Type B pancreatic cell (in vitro differentiated cells): ENCODE measurements around the gene MRPL23. TPM values are rescaled to one million over a fixed set of nuclear protein-coding genes. Genes with fewer than 3 reads are reported as not detected.

Experiments used
- DNase-seq: peaks from one replicate; pipeline ENCODE4 v3.0.0; 2021; ENCODE audit warnings: mixed read lengths; ENCODE audit not compliant: unreplicated experiment; ENCODE audit errors: extremely low spot score
- H3K27ac Mint-ChIP-seq: 2 replicates; pipeline ENCODE4 v1.8.0; 2021; ENCODE audit warnings: mild to moderate bottlenecking, mixed read lengths
- H3K27me3 Mint-ChIP-seq: 2 replicates; pipeline ENCODE4 v1.8.0; 2021; ENCODE audit warnings: mixed read lengths
- H3K36me3 Mint-ChIP-seq: 2 replicates; pipeline ENCODE4 v1.8.0; 2021; ENCODE audit warnings: mixed read lengths
- H3K4me1 Mint-ChIP-seq: one replicate; pipeline ENCODE4 v1.8.0; 2021; ENCODE audit warnings: mixed read lengths; ENCODE audit not compliant: unreplicated experiment
- H3K4me3 Mint-ChIP-seq: 2 replicates; pipeline ENCODE4 v1.8.0; 2021; ENCODE audit warnings: mild to moderate bottlenecking, mixed read lengths
- H3K9me3 Mint-ChIP-seq: 2 replicates; pipeline ENCODE4 v1.8.0; 2021; ENCODE audit warnings: mixed read lengths
- CTCF ChIP-seq: fragments of 200-600 bp; sonication (generic); conservative IDR thresholded peaks from 2 replicates; pipeline ENCODE4 v1.5.0; 2021; ENCODE audit warnings: antibody characterized with exemption, mild to moderate bottlenecking
- total RNA-seq: library from RNA; stranded (reverse); gene quantifications from 2 replicates; pipeline ENCODE4 v1.2.1, GENCODE V29; 2021; ENCODE audit warnings: low replicate concordance

MRPL23 gene
- total RNA-seq, 1 donor from 2014 or later = 46.1 TPM

DNA sequence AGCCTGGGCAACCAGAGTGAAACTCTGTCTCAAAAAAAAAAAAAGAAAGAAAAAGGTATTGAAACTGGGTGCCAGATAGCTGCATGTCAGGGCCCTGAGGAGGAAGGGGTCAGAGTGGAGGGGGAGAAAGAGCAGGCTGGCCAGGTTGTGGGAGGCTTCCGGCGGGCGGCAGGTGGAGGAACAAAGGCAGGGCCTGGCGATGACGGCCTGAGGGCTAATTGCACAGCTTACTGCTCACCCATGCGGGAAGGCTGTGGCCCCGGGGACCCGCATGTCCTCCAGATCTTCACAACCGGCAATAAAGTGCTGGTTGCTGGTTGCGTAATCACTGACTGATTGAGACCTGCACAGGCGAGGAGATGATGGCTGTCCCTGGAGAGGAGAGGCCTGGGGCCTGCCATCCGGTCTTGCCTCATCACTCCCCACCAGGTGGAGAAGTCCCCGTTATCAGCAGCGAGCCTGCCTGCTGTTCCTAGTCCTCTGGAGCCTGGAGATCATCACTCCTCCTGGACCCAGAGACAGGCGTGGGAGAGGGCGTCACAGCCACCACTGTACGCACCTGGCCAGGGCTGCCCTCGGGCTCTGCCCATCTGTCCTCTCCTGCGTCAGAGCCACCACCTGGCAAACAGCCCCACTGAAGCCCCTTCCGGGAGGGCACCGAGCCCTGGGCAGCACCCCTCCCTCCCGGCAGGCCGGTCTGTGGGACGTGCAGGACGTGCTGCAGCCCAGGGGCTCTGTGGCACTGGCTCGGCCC, 31.8 kb downstream of the MRPL23 start:
- Mint-ChIP-seq H3K27ac (no peak overlapping the region), H3K9me3 (no peaks in the 10 kb centered on the region), H3K36me3 (no peaks in the 10 kb centered on the region), H3K27me3 (no peaks in the 10 kb centered on the region), H3K4me1 (no peaks in the 10 kb centered on the region), H3K4me3 (no peak overlapping the region)
- DNase-seq = no peak
- no peak for TF ChIP-seq CTCF

- no peak overlapping the region for H3K27ac Mint-ChIP-seq
- no peaks in the 10 kb centered on the region for H3K9me3 Mint-ChIP-seq
- TF ChIP-seq CTCF = no peak
- H3K4me1 Mint-ChIP-seq = no peaks in the 10 kb centered on the region
- no peak overlapping the region for H3K4me3 Mint-ChIP-seq
- H3K27me3 Mint-ChIP-seq = no peaks in the 10 kb centered on the region
- DNase-seq = no peak
- H3K36me3 Mint-ChIP-seq = no peaks in the 10 kb centered on the region
These were observed 32.5 kb downstream of the MRPL23 start for GRCh38 chr11:1979607-1980006.

GRCh38 chr11:1982873-1983600, 35.9 kb downstream of the MRPL23 start:
- Mint-ChIP-seq H3K4me3 (no peak overlapping the region), H3K27ac (no peak overlapping the region), H3K4me1 (no peaks in the 10 kb centered on the region), H3K27me3 (no peaks in the 10 kb centered on the region), H3K36me3 (no peaks in the 10 kb centered on the region), H3K9me3 (no peaks in the 10 kb centered on the region)
- TF ChIP-seq CTCF = no peak
- DNase-seq = no peak

DNA sequence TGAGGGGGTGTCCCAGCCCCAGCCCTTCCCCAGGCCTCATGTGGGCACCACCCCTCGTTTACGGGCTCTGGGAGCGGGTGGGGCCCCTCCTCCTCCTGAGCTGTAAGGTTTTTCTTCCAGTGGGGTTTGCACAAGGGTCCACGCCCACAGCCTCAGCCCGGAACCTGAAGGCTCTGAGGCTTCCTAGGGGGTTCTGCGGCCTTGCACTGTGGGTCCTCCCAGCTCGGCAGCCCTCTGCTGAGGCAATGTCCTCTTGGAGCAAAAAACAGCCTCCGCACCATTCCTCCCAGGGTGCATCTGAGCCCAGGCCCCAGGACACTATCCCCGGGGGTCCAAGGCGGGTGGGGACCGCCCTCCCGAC, 36.4 kb downstream of the MRPL23 start:
- H3K36me3 Mint-ChIP-seq = no peaks in the 10 kb centered on the region
- no peak for DNase-seq
- H3K27ac Mint-ChIP-seq = no peak overlapping the region
- no peak overlapping the region for H3K4me3 Mint-ChIP-seq
- H3K9me3 Mint-ChIP-seq = no peaks in the 10 kb centered on the region
- no peaks in the 10 kb centered on the region for H3K4me1 Mint-ChIP-seq
- no peaks in the 10 kb centered on the region for H3K27me3 Mint-ChIP-seq
- TF ChIP-seq CTCF = no peak

DNA sequence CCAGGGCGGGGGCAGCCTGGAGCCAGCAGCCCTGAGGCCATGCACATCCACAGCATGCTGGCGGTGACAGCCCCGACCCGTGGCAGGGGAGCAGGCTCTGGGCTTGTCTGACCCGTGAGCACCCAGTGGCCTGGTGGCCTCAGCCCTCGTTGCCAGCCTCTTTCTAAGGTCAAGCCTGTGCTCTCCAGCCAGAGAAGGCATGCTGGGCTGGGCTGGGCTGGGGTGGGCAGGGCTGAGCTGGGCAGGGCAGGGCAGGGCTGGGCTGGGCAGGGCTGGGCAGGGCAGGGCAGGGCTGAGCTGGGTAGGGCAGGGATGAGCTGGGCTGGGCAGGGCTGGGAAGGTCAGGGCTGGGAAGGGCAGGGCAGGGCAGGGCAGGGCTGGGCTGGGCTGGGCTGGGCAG, 39.9 kb downstream of the MRPL23 start:
- no peaks in the 10 kb centered on the region for H3K9me3 Mint-ChIP-seq
- no peak for DNase-seq
- H3K27ac Mint-ChIP-seq = no peak overlapping the region
- no peak overlapping the region for H3K4me3 Mint-ChIP-seq
- H3K4me1 Mint-ChIP-seq = no peaks in the 10 kb centered on the region
- no peak for TF ChIP-seq CTCF
- no peaks in the 10 kb centered on the region for H3K36me3 Mint-ChIP-seq
- no peaks in the 10 kb centered on the region for H3K27me3 Mint-ChIP-seq
